Subcutaneous adipose tissue (tissue), 4 donors: ENCODE results near the gene DKC1. TPM values are rescaled to one million over a fixed set of nuclear protein-coding genes. Genes with fewer than 3 reads are reported as not detected.

Source experiments
- total RNA-seq, 4 donors: library from RNA; depleted of rRNA; stranded (reverse); fragments of >200 nt; gene quantifications; one replicate each; pipeline ENCODE4 v1.1.0, GENCODE V29; 2016
- TF ChIP-seq, protein P1 (sequence below): fragments of 450-650 bp; IDR thresholded peaks from one replicate; pipeline ENCODE4 v1.5.1; 2016; ENCODE audit warnings: low read depth, mild to moderate bottlenecking, control low read depth, antibody characterized with exemption, moderate library complexity

DKC1 gene
- total RNA-seq, 4 donors from 2014 or later: 23.3 to 65.7 (median 42.1) TPM

DNA sequence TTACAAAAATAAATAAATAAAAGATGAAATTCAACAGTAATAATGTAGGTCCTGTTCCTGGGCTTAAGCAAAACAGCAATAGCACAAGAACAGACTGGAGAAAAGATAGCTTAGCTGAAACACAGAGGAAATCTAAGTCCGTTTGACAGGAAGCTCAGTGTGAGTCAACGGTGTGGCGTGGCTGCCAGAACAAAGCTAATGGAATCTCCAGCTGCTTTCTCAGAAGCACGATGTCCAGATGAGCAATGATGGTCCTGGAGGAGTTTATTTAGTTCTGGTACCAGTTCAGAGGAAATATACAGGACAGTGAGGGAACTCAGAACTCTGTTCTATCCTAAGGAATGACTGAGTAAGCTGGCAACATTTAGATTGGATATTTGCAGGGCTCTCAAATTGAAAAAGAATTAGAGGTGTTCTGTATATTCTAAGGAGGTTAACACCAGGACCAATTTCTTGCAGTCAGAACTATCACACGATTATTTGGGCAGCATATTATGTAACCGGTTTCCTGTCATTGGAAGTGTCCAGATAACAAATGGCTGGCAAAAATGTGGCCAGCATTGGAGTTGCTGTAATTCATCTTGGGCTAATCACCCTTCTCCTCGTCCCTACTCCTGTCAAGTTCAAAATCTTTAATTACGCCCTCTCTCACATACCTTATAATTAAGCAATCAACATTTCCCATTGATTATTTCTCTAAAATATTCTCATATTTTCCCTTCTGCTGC is 24.5 kb upstream of the DKC1 start:
- TF ChIP-seq, protein P1, sequence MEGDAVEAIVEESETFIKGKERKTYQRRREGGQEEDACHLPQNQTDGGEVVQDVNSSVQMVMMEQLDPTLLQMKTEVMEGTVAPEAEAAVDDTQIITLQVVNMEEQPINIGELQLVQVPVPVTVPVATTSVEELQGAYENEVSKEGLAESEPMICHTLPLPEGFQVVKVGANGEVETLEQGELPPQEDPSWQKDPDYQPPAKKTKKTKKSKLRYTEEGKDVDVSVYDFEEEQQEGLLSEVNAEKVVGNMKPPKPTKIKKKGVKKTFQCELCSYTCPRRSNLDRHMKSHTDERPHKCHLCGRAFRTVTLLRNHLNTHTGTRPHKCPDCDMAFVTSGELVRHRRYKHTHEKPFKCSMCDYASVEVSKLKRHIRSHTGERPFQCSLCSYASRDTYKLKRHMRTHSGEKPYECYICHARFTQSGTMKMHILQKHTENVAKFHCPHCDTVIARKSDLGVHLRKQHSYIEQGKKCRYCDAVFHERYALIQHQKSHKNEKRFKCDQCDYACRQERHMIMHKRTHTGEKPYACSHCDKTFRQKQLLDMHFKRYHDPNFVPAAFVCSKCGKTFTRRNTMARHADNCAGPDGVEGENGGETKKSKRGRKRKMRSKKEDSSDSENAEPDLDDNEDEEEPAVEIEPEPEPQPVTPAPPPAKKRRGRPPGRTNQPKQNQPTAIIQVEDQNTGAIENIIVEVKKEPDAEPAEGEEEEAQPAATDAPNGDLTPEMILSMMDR: no peak

- TF ChIP-seq, protein P1: no peak
Observed at GRCh38 chrX:154739952-154740465, 22.7 kb upstream of the DKC1 start.

- TF ChIP-seq, protein P1: no peak
Observed at GRCh38 chrX:154742613-154743012, 20.1 kb upstream of the DKC1 start.

GRCh38 chrX:154748712-154749339 is 13.8 kb upstream of the DKC1 start:
- TF ChIP-seq, protein P1: no peak

DNA sequence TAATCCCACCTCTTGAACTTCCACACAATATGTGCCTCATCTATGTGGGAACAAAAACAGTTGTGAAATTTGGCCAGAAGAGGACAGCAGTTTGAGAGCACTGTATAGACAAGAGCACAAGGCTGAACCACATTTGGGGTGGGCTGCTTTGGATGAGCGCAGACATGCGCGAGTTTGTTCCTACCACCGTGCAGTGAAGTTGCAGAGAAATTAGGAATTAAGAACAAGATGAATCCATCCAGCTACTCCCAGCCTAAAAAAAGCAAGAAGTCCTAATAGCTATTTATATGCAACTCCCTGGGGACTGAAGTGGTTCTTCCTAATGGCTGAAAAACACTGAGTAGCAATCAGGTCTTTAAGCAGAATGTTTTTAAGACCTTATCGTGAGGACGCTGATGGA is 12.8 kb upstream of the DKC1 start:
- TF ChIP-seq, protein P1: no peak

DNA sequence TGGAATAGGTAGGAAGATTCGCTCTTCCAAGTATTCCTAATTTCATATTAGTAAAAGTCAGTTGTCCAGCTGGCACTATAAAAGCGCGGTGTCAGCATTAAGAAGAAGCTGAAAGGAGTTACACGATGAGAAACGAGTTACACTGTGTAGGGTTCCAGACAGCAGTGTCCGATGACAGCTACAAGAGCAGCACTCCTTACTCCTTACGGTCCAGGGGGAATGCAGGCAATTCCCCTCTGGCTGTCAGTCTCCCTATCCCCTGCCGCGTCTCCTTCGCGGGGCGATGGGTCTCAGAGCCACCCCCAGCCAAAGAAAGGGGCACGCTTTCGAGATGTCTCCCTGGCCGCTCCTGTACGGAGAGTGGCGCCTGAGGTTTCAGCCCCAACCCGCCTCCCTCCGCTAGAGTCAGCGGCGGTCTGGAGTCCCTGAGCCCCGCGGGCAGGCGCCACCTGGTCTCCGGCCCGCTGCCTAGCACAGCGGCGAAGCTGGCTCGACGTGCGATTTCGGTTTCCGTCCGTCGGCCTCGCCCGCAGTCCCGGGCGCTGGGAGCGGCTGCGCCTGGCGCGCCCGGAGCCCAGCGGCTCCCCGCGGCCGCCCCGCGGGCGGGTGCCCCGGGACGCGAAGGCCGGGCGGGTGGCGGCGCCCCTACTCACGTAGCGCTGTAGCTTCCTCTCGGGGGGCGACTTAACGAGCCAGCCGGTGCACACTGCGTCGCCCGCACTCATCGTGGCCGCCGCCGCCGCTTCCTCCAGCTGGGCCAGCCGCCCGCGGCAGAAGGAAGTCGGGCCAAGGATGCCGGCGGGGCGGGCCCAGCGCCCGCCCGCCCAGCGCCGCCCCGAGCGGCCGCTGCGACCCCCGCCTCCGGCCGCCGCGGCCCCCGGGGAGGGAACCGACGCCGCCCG is 12.1 kb upstream of the DKC1 start, which contains the start of gene GAB3:
GAB3 (minus strand) TSS at position 777 of the 902 bp plus-strand sequence; CDS start at position 725, 52 bp downstream.
- TF ChIP-seq, protein P1: no peak
